Gastroesophageal sphincter (tissue), 3 donors: ENCODE data around the gene NSMF.

ENCODE experiments used
- POLR2A ChIP-seq, 2 donors: fragments of 450-650 bp; IDR thresholded peaks; one replicate each; pipeline ENCODE4 v1.6.1; 2017; ENCODE audit warnings: antibody characterized with exemption in 2 of 2, mild to moderate bottlenecking in 2 of 2, moderate library complexity in 1 of 2
- POLR2AphosphoS5 ChIP-seq: sonication (generic); formaldehyde crosslinking; IDR thresholded peaks from one replicate; pipeline ENCODE4 v1.6.1; 2017; ENCODE audit warnings: antibody characterized with exemption
- TF ChIP-seq, protein P1 (sequence below), 4 experiments: fragments of 200-600 bp in 2 of 4; fragments of 450-650 bp in 2 of 4; sonication (generic) in 1 of 4; IDR thresholded peaks; one replicate each; pipeline ENCODE4 v1.5.1; 2017 to 2019; ENCODE audit warnings: antibody characterized with exemption in 4 of 4, mild to moderate bottlenecking in 2 of 4, moderate library complexity in 2 of 4

DNA sequence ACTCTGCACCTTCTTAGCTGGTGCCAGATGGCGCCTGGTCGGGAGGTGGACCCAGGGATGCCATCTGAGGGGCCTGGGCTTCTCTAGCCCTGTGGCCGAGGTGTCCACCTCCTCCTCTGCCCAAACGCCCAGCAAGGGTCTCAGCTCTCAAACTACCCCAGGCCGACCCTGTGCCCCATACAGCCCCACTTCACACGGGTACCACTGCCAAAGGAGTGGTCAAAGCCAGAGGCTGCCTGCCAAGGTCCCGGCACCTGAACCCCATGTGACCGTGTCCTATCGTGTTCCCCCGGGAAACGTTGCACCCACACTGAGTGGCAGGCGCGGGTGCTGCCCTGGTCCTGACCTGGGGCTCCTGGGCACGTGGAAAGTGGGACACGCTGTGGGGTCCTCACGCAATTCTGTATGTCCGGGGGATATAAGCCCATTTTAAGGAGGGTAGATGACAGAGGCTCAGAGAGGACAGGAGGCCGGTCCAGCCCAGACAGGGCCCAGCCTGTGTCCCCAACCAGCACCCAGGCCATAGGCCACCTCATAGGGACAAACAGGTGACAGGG, 19.9 kb downstream of the NSMF start:
- TF ChIP-seq, protein P1, sequence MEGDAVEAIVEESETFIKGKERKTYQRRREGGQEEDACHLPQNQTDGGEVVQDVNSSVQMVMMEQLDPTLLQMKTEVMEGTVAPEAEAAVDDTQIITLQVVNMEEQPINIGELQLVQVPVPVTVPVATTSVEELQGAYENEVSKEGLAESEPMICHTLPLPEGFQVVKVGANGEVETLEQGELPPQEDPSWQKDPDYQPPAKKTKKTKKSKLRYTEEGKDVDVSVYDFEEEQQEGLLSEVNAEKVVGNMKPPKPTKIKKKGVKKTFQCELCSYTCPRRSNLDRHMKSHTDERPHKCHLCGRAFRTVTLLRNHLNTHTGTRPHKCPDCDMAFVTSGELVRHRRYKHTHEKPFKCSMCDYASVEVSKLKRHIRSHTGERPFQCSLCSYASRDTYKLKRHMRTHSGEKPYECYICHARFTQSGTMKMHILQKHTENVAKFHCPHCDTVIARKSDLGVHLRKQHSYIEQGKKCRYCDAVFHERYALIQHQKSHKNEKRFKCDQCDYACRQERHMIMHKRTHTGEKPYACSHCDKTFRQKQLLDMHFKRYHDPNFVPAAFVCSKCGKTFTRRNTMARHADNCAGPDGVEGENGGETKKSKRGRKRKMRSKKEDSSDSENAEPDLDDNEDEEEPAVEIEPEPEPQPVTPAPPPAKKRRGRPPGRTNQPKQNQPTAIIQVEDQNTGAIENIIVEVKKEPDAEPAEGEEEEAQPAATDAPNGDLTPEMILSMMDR (IDR thresholded peaks at IDR 0.05), result no peak
- no peak for TF ChIP-seq POLR2A (IDR thresholded peaks at IDR 0.05)
- no peak for TF ChIP-seq POLR2AphosphoS5
